CD4-positive, alpha-beta T cell treated with Interleukin-6 at 100 ng/mL for 8 hours (primary cell): ENCODE measurements around the gene SETDB2.

Source experiments
- DNase-seq: peaks from one replicate; pipeline ENCODE4 v3.0.0-alpha.2; 2020; ENCODE audit warnings: mixed read lengths, low spot score

Gene SETDB2, protein sequence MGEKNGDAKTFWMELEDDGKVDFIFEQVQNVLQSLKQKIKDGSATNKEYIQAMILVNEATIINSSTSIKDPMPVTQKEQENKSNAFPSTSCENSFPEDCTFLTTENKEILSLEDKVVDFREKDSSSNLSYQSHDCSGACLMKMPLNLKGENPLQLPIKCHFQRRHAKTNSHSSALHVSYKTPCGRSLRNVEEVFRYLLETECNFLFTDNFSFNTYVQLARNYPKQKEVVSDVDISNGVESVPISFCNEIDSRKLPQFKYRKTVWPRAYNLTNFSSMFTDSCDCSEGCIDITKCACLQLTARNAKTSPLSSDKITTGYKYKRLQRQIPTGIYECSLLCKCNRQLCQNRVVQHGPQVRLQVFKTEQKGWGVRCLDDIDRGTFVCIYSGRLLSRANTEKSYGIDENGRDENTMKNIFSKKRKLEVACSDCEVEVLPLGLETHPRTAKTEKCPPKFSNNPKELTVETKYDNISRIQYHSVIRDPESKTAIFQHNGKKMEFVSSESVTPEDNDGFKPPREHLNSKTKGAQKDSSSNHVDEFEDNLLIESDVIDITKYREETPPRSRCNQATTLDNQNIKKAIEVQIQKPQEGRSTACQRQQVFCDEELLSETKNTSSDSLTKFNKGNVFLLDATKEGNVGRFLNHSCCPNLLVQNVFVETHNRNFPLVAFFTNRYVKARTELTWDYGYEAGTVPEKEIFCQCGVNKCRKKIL

GRCh38 chr13:49443704-49444523 lies at the start of gene SETDB2, which contains the start of gene CAB39L:
Gene SETDB2 (plus strand): TSS chr13:49444274. CDS start chr13:49451894, 7,620 bp downstream.
Gene CAB39L (minus strand): TSS chr13:49444064. CDS start chr13:49382910, 61,154 bp downstream.
- DNase-seq, result peak; percentile 99

- no peak for DNase-seq
Observed at GRCh38 chr13:49395451-49395865, 48.6 kb upstream of the SETDB2 start.

DNA sequence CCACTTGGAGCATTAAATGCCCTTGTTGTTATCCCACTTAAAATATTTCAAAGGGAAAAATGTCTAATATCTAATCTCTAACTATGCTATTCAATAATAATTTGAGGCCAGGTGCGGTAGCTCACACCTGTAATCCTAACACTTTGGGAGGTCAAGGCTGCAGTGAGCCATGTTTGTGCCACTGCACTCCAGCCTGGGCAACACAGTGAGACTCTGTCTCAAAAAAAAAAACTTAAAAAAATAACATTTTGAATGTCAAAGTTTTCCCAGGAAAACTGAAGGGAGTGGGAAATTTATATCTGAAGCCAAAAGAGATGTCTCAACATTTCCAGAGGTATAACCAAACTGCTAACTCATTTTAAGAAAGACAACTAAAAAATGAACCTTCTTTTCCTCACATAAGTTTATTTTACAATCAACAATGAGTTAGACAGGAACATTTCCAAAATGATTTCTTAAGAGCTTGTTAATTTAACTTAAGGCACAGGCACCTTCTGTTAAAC lies 48.1 kb upstream of the SETDB2 start:
- no peak for DNase-seq

GRCh38 chr13:49399801-49400472 lies 44.1 kb upstream of the SETDB2 start:
- no peak for DNase-seq

- no peak for DNase-seq
Observed at GRCh38 chr13:49400755-49401659, 43.1 kb upstream of the SETDB2 start.

GRCh38 chr13:49403996-49404702 lies 39.9 kb upstream of the SETDB2 start:
- no peak for DNase-seq

- DNase-seq, result no peak
Observed at GRCh38 chr13:49404703-49405020, 39.4 kb upstream of the SETDB2 start.

DNA sequence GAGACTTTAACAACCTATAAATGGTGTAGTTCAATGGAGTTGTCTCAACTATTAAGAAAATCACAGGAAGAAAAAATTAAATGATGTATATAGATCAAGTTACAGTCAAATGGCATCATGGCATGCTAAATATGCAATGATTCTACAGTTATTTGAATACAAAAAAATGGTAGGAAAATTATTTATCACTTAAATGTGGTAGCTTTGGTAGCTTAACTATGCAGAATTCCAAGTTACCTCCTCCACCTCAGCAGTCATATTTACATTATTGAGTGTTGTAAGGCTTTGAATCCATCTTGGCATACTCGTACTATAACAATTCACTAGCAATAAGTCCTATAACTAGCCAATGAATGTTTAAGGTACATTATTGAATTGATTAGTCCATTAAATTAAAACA lies 37.0 kb upstream of the SETDB2 start:
- DNase-seq, result no peak

DNA sequence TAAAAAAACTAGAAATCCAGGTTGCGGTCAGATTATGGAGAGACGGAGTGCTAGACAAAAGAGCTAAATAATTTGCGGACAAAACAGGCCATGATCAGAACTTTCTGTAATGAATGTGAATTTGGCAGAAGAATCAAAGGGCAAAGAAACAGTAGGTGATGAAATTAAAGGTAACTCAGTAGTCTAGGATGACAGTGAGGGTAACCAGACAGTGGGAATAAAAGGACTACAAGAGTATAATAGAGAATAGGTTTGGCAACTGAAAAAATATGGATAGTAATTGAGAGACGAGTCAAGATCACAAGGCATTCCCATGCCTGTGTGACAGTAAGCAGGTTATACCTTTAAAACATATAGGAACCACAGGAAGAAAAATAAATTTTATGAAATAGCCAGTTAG lies 36.1 kb upstream of the SETDB2 start:
- DNase-seq, result no peak

DNA sequence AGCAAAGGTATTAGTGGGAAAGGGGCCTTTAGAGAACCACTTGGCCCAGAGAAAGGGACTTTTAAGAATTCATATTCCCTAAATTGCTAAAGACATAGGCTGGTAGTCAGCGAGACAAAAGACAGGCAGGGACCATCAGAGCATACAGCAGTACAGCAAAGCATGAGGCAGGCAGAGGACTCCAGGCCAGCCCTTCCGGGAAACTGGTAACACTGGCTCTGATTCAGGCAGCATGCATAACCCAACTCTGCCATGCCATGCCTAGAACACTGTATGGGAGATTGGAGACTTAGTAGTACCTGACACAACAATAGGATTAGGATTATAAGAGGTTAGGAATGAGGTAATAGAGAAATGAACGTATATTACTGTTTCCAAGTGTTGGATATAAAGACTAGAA lies 35.1 kb upstream of the SETDB2 start:
- no peak for DNase-seq

DNA sequence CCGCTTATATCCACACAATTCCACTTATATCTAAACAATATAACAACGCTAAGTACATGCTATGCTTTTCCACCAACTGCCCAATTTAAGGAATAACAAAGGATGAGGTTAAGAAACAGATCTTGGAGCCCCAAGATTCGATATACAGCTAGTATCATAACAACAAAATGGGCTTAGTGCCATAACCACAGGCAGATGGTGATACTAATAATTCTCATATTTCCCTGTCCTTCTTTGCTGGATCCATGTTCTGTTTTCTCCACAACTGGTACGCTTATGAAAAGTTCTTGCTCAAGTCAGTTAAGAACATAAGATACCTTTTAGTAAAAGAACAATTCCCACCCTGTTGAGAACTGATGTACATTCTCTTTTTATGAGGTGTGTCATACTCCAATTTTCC lies 34.1 kb upstream of the SETDB2 start:
- DNase-seq, result no peak

DNA sequence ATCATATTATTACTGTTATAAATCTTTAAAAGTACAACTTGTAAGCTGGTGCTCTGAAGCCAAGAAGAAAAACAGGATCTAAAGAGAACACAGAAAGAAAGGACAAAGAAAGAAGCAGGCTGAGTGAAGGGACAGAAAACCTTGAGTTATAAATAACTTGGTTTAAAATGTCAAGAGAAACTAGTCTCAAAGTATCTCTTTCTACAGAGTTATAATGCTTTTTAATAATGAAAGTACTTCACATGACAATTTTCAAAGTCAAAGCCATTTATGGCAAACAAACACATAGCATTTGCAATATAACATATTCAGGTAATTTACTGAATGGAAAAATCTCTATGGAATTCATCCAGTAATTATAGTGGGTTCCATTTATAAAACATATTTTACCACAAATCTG lies 33.6 kb upstream of the SETDB2 start:
- DNase-seq, result no peak

DNA sequence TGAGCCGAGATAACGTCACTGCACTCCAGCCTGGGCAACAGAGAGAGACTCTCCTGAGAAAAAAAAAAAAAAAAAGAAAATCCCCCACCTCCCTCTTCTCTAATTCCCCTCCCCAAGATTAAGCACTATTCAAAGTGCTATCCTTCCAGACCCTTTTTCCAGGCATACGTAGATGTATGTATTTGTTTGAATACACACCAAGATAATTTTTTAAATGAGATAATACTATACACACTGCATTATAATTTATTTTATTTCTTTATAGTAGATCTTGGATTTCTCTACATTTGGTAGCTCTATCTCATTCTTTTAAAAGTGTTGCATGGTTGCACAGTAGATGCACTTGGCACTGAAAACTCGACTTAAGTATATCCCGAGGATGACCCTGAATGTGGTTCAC lies 32.7 kb upstream of the SETDB2 start:
- DNase-seq, result no peak

- DNase-seq, result no peak
Observed at GRCh38 chr13:49412749-49413148, 31.3 kb upstream of the SETDB2 start.

DNA sequence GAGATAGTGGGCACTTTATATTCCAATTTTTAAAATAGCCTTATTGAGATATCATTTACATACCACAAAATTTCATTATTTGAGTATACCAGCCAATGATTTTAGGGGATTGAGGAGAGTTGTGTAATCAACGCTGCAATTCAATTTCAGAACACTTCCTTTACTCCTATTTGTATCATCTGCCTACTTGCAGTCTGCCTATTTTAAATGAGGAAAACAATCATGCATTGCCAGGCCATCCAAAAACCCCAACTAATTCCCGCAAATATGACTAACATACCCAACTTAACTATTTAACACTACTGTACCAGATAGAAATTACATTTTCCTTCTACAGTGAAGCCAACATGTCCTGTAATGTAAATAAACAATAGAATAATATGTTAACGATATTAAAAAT lies 26.9 kb upstream of the SETDB2 start:
- DNase-seq, result no peak

- no peak for DNase-seq
Observed at GRCh38 chr13:49418206-49418605, 25.9 kb upstream of the SETDB2 start.

- DNase-seq, result no peak
Observed at GRCh38 chr13:49419276-49419675, 24.8 kb upstream of the SETDB2 start.

DNA sequence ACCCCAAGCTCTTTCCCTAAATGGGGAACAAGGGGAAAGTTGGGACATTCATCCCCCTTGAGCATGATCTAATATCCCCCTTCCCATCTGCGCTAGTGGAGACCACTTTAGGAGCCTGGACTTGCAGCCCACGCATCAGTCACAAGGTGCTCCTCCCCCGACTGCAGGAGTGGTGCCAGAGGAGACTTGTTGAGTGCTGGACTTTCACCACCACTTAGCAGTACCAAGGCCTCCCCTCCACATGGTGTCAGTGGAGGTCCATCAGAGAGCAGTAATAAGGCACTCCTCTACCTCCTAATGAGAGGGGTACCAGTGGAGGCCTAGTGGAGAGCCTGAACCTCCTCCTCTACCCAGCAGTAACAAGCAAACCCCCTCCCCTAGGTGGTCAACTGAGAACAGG lies 22.7 kb upstream of the SETDB2 start:
- DNase-seq, result peak; percentile 6

DNA sequence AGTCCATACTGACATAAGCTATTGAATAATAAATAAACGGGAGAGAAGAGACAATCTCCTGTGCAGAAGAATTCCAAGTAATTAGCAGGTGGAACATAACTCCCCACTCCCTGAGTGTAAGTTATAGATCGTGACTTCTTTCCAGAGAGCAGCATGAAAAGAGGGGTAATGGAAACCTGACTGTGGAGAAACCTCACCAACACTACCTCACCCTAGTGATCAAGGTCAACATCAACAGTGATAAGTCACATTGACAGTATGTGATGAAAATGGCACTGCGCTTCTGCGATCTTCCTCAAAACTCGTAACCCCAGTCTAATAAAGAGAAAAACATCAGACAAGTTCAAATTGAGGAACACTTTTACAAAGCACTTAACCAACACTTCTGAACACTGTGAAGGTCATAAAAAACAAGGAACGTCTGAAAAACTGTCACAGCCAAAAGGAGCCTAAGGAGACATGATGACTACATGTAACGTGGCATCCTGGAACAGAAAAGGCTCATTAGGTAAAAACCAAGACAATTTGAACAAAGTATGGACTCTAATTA lies 20.0 kb upstream of the SETDB2 start:
- no peak for DNase-seq
